Measurements from ENCODE around the gene TMEM242.
"Not testable (repeated sequence)": the region's sequence is repeated elsewhere in the genome, so short reads cannot be mapped to it uniquely, and the experiment has no call there.

DNA sequence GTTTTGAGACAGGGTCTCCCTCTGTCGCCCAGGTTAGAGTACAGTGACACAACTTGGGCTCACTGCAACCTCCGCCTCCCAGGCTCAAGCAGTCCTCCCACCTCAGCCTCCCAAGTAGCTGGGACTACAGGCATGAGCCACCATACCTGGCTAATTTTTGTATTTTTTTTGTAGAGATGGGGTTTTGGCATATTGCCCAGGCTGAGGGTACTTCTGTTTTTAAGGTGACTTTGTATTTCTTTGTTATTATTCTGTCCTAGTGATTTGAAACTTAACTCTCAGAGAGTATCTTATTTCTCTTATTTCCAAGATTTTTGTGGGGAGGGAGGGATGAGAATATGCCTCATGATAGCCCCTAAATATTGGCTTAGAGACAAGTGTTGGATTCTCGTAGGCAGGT is 14.0 kb upstream of the TMEM242 start:
- TF ChIP-seq EZH2 (IDR thresholded peaks at IDR 0.05; ENCODE audit: insufficient read depth, poor library complexity, severe bottlenecking); EZH2phosphoT487 (IDR thresholded peaks at IDR 0.05; ENCODE audit: insufficient read depth, low read depth): not testable (repeated sequence)
